HepG2 (cell line): ENCODE data around the gene FCHO2. TPM values are rescaled to one million over a fixed set of nuclear protein-coding genes. Genes with fewer than 3 reads are reported as not detected.
"Not testable (repeated sequence)": the region's sequence is repeated elsewhere in the genome, so short reads cannot be mapped to it uniquely, and the experiment has no call there.

Experiments used
- ATAC-seq: fragments of 200-7000 bp; cut with Tn5 transposase; 3 replicates; pipeline ENCODE4 v1.9.1; 2020; ENCODE audit warnings: mild to moderate bottlenecking, moderate library complexity
- BruUV-seq: library from RNA; stranded (reverse); fragments of 400-500 nt; replicated peaks from 2 replicates; lab custom pipeline; 2021; lab: Mats Ljungman, UMichigan
- CTCF ChIA-PET: fragments of 300-600 bp; formaldehyde crosslinking; extraction: SDS; loops from one replicate; lab custom pipeline; 2021; ENCODE audit warnings: low total read pairs, inconsistent platforms, low intra/inter-chr PET ratio; lab: Yijun Ruan, JAX
- POLR2A ChIA-PET: fragments of 350-600 bp; sonication (Branson Sonifier 250); formaldehyde crosslinking; loops from one replicate; lab custom pipeline; 2020; ENCODE audit warnings: antibody characterized with exemption, inconsistent platforms; lab: Yijun Ruan, JAX
- DNase-seq: peaks from one replicate; pipeline ENCODE4 v3.0.0-alpha.2; 2015; ENCODE audit warnings: low spot score
- FAIRE-seq: peaks from 3 replicates; lab custom pipeline; 2011; peaks lifted over from hg19 to GRCh38; lab: Jason Lieb, UNC
- H2AFZ ChIP-seq: one replicate; pipeline ENCODE4 v1.6.1; 2011; ENCODE audit warnings: low read length, inconsistent platforms
- H3K27ac ChIP-seq: fragments of 300-600 bp; 3 replicates; pipeline ENCODE4 v1.8.0; 2011; ENCODE audit warnings: mixed run types, mild to moderate bottlenecking, mixed read lengths, low read length, inconsistent platforms; ENCODE audit not compliant: insufficient read depth; ENCODE audit errors: extremely low read length
- H3K27me3 ChIP-seq, 2 experiments: fragments of 200-600 bp in 1 of 2; 2 replicates in 1 of 2; 3 replicates in 1 of 2; pipeline versions ENCODE4 v1.6.0 to v1.8.0; 2011; ENCODE audit warnings: low read length in 2 of 2, mild to moderate bottlenecking in 2 of 2, moderate library complexity in 2 of 2, inconsistent platforms in 1 of 2; ENCODE audit not compliant: insufficient read depth in 2 of 2, control insufficient read depth in 1 of 2
- H3K36me3 ChIP-seq, 2 experiments: fragments of 200-600 bp in 1 of 2; replicated peaks in 1 of 2; 2 replicates in 1 of 2; 3 replicates in 1 of 2; pipeline versions ENCODE4 v1.5.1 to v1.8.0; 2011; ENCODE audit warnings: low read length in 2 of 2, inconsistent platforms in 1 of 2; ENCODE audit not compliant: insufficient read depth in 2 of 2, control insufficient read depth in 1 of 2
- H3K4me1 ChIP-seq: 2 replicates; pipeline ENCODE4 v1.5.1; 2012; ENCODE audit warnings: low read length, inconsistent platforms; ENCODE audit not compliant: insufficient read depth
- H3K4me2 ChIP-seq: 2 replicates; pipeline ENCODE4 v1.6.0; 2011; ENCODE audit warnings: low read depth, low read length, inconsistent platforms
- H3K4me3 ChIP-seq, 3 experiments: fragments of 200-600 bp in 1 of 3; sonication (generic), shearing (Covaris generic) in 1 of 3; replicated peaks in 1 of 3; 2 replicates each; pipeline ENCODE4 v1.5.1; 2011 to 2016; ENCODE audit warnings: low read length in 3 of 3, inconsistent platforms in 2 of 3, low read depth in 2 of 3, mild to moderate bottlenecking in 2 of 3, control low read depth in 1 of 3, mixed read lengths in 1 of 3; ENCODE audit not compliant: insufficient read depth in 1 of 3
- H3K79me2 ChIP-seq: one replicate; pipeline ENCODE4 v1.6.1; 2011; ENCODE audit warnings: low read length, inconsistent platforms; ENCODE audit not compliant: insufficient read depth
- H3K9ac ChIP-seq: 2 replicates; pipeline ENCODE4 v1.6.0; 2011; ENCODE audit warnings: mild to moderate bottlenecking, low read depth, low read length, inconsistent platforms; ENCODE audit not compliant: insufficient read depth
- H3K9me3 ChIP-seq: 2 replicates; pipeline ENCODE4 v1.5.1; 2012; ENCODE audit warnings: mild to moderate bottlenecking, low read length
- H4K20me1 ChIP-seq: 2 replicates; pipeline ENCODE4 v1.6.0; 2011; ENCODE audit warnings: inconsistent platforms, mild to moderate bottlenecking, low read length, moderate library complexity; ENCODE audit not compliant: insufficient read depth
- CBFB ChIP-seq: sonication (generic); formaldehyde crosslinking; IDR thresholded peaks from 2 replicates; pipeline ENCODE4 v1.4.0; 2020; ENCODE audit warnings: missing genetic modification reagents
- KMT2A ChIP-seq: sonication (generic); formaldehyde crosslinking; IDR thresholded peaks from 2 replicates; pipeline ENCODE4 v1.4.0; 2020; ENCODE audit warnings: missing genetic modification reagents
- NR2F2 ChIP-seq: IDR thresholded peaks from 2 replicates; pipeline ENCODE4 v1.6.1; 2012; ENCODE audit warnings: low read depth, inconsistent platforms, borderline replicate concordance
- PRPF4 ChIP-seq: fragments of 200-400 bp; formaldehyde crosslinking; IDR thresholded peaks from 2 replicates; pipeline ENCODE4 v1.6.1; 2016; ENCODE audit warnings: low read length, low read depth; ENCODE audit not compliant: poor library complexity, severe bottlenecking
- SP2 ChIP-seq: sonication (generic); formaldehyde crosslinking; IDR thresholded peaks from 2 replicates; pipeline ENCODE4 v1.5.1; 2020; ENCODE audit warnings: mild to moderate bottlenecking, missing genetic modification reagents
- ZIK1 ChIP-seq: sonication (generic); formaldehyde crosslinking; IDR thresholded peaks from 2 replicates; pipeline ENCODE4 v1.5.0; 2020; ENCODE audit warnings: mild to moderate bottlenecking, low read depth, missing genetic modification reagents, borderline replicate concordance
- ZKSCAN1 ChIP-seq: fragments of 150-350 bp; IDR thresholded peaks from 2 replicates; pipeline ENCODE4 v1.6.1; 2014; ENCODE audit warnings: low read length
- ZNF224 ChIP-seq: sonication (generic); formaldehyde crosslinking; IDR thresholded peaks from 2 replicates; pipeline ENCODE4 v1.5.0; 2020; ENCODE audit warnings: mild to moderate bottlenecking, missing genetic modification reagents
- ZNF350 ChIP-seq: sonication (generic); formaldehyde crosslinking; IDR thresholded peaks from 2 replicates; pipeline ENCODE4 v1.4.0; 2020; ENCODE audit warnings: mild to moderate bottlenecking, low read depth, missing genetic modification reagents, borderline replicate concordance
- ZNF430 ChIP-seq: sonication (generic); formaldehyde crosslinking; IDR thresholded peaks from 2 replicates; pipeline ENCODE4 v1.9.0; 2021; ENCODE audit warnings: mild to moderate bottlenecking, missing genetic modification reagents
- ZNF431 ChIP-seq: sonication (generic); formaldehyde crosslinking; IDR thresholded peaks from 2 replicates; pipeline ENCODE4 v1.9.0; 2022; ENCODE audit warnings: missing genetic modification reagents, low read depth, mild to moderate bottlenecking, borderline replicate concordance
- ZNF501 ChIP-seq: sonication (generic); formaldehyde crosslinking; IDR thresholded peaks from 2 replicates; pipeline ENCODE4 v1.5.1; 2020; ENCODE audit warnings: mild to moderate bottlenecking, moderate library complexity, missing genetic modification reagents
- ZNF850 ChIP-seq: sonication (generic); formaldehyde crosslinking; conservative IDR thresholded peaks from 2 replicates; pipeline ENCODE4 v1.9.0; 2021; ENCODE audit warnings: mild to moderate bottlenecking, missing genetic modification reagents
- WGBS: methylation state at CpG from one replicate; pipeline ENCODE4 v1.1.6; 2017; ENCODE audit warnings: low lambda C conversion rate; 5-methylcytosine and 5-hydroxymethylcytosine counted together
- in situ Hi-C: cut with HindIII; loops from 2 replicates; pipeline ENCODE4 v1.10.0; 2017; ENCODE audit warnings: low pct_unique_long_range_greater_than_20kb; ENCODE audit not compliant: extremely low pct_ligation_motif_present
- intact Hi-C: fragments of 100-400 bp; cut with micrococcal nuclease; formaldehyde crosslinking; loops from one replicate; pipeline ENCODE4 v1.10.0; 2022; ENCODE audit not compliant: unreplicated experiment
- polyA plus RNA-seq, 8 experiments: library from polyadenylated mRNA; depleted of rRNA in 3 of 8; stranded (reverse) in 7 of 8; unstranded in 1 of 8; fragments of >200 nt; fragmentation: Illumina TruSeq in 4 of 8; extraction: Trizol in 4 of 8; gene quantifications; 2 replicates each; pipeline versions ENCODE4 v1.2.1 to v1.2.3, GENCODE V29; 2011 to 2016; ENCODE audit warnings: low read depth in 4 of 8, missing spikeins in 1 of 8, mixed read lengths in 1 of 8; ENCODE audit not compliant: insufficient read depth in 1 of 8
- total RNA-seq, 5 experiments: library from RNA; depleted of rRNA; stranded (reverse); fragments of >200 nt; fragmentation: Illumina TruSeq; extraction: Trizol; gene quantifications; 2 replicates each; pipeline ENCODE4 v1.2.3, GENCODE V29; 2016; ENCODE audit warnings: low read depth in 1 of 5
- TF ChIP-seq, protein P1 (sequence below): sonication (generic); formaldehyde crosslinking; IDR thresholded peaks from 2 replicates; pipeline ENCODE4 v1.5.0; 2020; ENCODE audit warnings: missing genetic modification reagents

FCHO2 gene
- total and polyA plus RNA-seq, 2 of the 13 experiments (the other 11 are each of a cell fraction or from before 2014, with no cell fraction given) = 11.6 to 17.3 TPM

- H3K9me3 ChIP-seq, CTCF ChIA-PET, BruUV-seq, H3K27me3 ChIP-seq, FAIRE-seq, POLR2A ChIA-PET, DNase-seq, H3K9ac ChIP-seq, in situ Hi-C loops, ATAC-seq, H3K4me2 ChIP-seq, H3K4me3 ChIP-seq, H3K36me3 ChIP-seq, H4K20me1 ChIP-seq, H3K27ac ChIP-seq, H2AFZ ChIP-seq: not testable (repeated sequence)
- 91% methylated on average over 4 of the region's 32 CpGs for WGBS
- intact Hi-C loops = loop anchor here (5.0 kb wide), 1 partner anchor 188 kb away; no protein-coding TSS in a partner anchor
- peaks cover 25% of the 10 kb centered on the region for H3K4me1 ChIP-seq
- TF ChIP-seq ZNF850 (CRISPR knock-in tag) = 0 out of 2 replicates have a peak, but pooled peaks have one; percentile 55
- TF ChIP-seq, all 625 proteins: peak for 1; not testable (repeated sequence) for 624
- not testable (repeated sequence) for H3K79me2 ChIP-seq
Measured at GRCh38 chr5:72934953-72935725, 20.7 kb upstream of the FCHO2 start.

GRCh38 chr5:72936893-72937292 is 18.9 kb upstream of the FCHO2 start:
- in situ Hi-C loops (no loop called here), intact Hi-C loops (no loop called here)
- H3K9ac ChIP-seq = no peak overlapping the region
- CTCF ChIA-PET = no interaction called here
- DNase-seq (no peak), FAIRE-seq (no peak), ATAC-seq (no peak)
- no peaks in the 10 kb centered on the region for H3K36me3 ChIP-seq
- 23% methylated on average over 4 of the region's 4 CpGs for WGBS
- H3K4me3 ChIP-seq = no peak overlapping the region
- H2AFZ ChIP-seq = no peak overlapping the region
- H3K4me2 ChIP-seq = no peak overlapping the region
- H3K9me3 ChIP-seq = no peaks in the 10 kb centered on the region
- no TSS peak for BruUV-seq
- H3K4me1 ChIP-seq = peaks cover 32% of the 10 kb centered on the region
- POLR2A ChIA-PET = no interaction called here
- H3K27me3 ChIP-seq = no peaks in the 10 kb centered on the region; a peak in 1 of 5 replicates
- H3K27ac ChIP-seq = no peak overlapping the region
- no peaks in the 10 kb centered on the region for H4K20me1 ChIP-seq
- TF ChIP-seq ZNF350 (no peak), ZNF431 (CRISPR knock-in tag) (no peak), KMT2A (CRISPR knock-in tag) (no peak), PRPF4 (no peak), ZIK1 (no peak), NR2F2 (no peak), ZNF224 (no peak), ZNF501 (CRISPR knock-in tag) (no peak), ZKSCAN1 (no peak), CBFB (no peak), SP2 (CRISPR knock-in tag) (no peak), ZNF430 (no peak)
- TF ChIP-seq, protein P1, sequence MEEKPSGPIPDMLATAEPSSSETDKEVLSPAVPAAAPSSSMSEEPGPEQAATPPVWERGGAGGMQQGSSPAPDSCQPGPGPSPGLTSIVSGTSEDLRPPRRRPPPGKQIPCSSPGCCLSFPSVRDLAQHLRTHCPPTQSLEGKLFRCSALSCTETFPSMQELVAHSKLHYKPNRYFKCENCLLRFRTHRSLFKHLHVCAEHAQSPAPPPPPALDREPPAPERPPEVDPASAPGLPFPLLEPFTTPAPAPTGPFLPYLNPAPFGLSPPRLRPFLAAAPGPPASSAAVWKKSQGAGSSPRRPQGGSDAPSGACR (CRISPR knock-in tag) = no peak
- H3K79me2 ChIP-seq = no peaks in the 10 kb centered on the region
